K562 (cell line): Measurements from ENCODE around the gene IL17F. TPM values are rescaled to one million over a fixed set of nuclear protein-coding genes. Genes with fewer than 3 reads are reported as not detected.

Source experiments
- ARHGAP35 ChIP-seq: fragments of 450-650 bp; IDR thresholded peaks from 2 replicates; pipeline ENCODE4 v1.6.1; 2018; ENCODE audit not compliant: partially characterized antibody
- ARID1B ChIP-seq: fragments of 450-650 bp; IDR thresholded peaks from 2 replicates; pipeline ENCODE4 v1.6.1; 2016; ENCODE audit warnings: antibody characterized with exemption, mild to moderate bottlenecking, inconsistent platforms
- BHLHE40 ChIP-seq: IDR thresholded peaks from 2 replicates; pipeline ENCODE4 v1.6.1; 2011; ENCODE audit warnings: low read length, improper control_type of control experiment
- CBX5 ChIP-seq: IDR thresholded peaks from 2 replicates; pipeline ENCODE4 v1.6.1; 2014; ENCODE audit warnings: low read depth, borderline replicate concordance
- CC2D1A ChIP-seq: fragments of 450-650 bp; IDR thresholded peaks from 2 replicates; pipeline ENCODE4 v1.6.1; 2017; ENCODE audit warnings: mild to moderate bottlenecking
- CTBP1 ChIP-seq: fragments of 450-650 bp; IDR thresholded peaks from 2 replicates; pipeline ENCODE4 v1.6.1; 2016; ENCODE audit warnings: borderline replicate concordance
- DDX20 ChIP-seq: fragments of 450-650 bp; IDR thresholded peaks from 2 replicates; pipeline ENCODE4 v1.6.1; 2016; ENCODE audit warnings: missing genetic modification characterization, low read depth, mild to moderate bottlenecking, missing compliant biosample characterization, moderate library complexity
- E2F1 ChIP-seq: sonication (generic); formaldehyde crosslinking; IDR thresholded peaks from 2 replicates; pipeline ENCODE4 v1.8.1; 2023; ENCODE audit warnings: mild to moderate bottlenecking, missing genetic modification reagents, moderate library complexity
- E4F1 ChIP-seq: fragments of 250-450 bp; sonication (Bioruptor Pico); IDR thresholded peaks from 2 replicates; pipeline ENCODE4 v1.5.0; 2021; ENCODE audit warnings: mild to moderate bottlenecking, borderline replicate concordance
- FOXM1 ChIP-seq, 2 experiments: fragments of 450-650 bp in 1 of 2; sonication (generic) in 1 of 2; formaldehyde crosslinking in 1 of 2; IDR thresholded peaks; 2 replicates each; pipeline versions ENCODE4 v1.6.1 to v1.9.0; 2017 to 2022; ENCODE audit warnings: low read depth in 2 of 2, mild to moderate bottlenecking in 2 of 2, missing genetic modification reagents in 1 of 2, moderate library complexity in 1 of 2
- FOXP1 ChIP-seq: sonication (generic); formaldehyde crosslinking; IDR thresholded peaks from 2 replicates; pipeline ENCODE4 v1.8.0; 2022; ENCODE audit warnings: mild to moderate bottlenecking, missing genetic modification reagents
- GMEB1 ChIP-seq: fragments of 250-450 bp; sonication (Bioruptor Pico); IDR thresholded peaks from 2 replicates; pipeline ENCODE4 v1.4.0; 2020; ENCODE audit warnings: mild to moderate bottlenecking
- RB1 ChIP-seq: fragments of 450-650 bp; IDR thresholded peaks from 2 replicates; pipeline ENCODE4 v1.6.1; 2017; ENCODE audit warnings: low read depth, mild to moderate bottlenecking
- RBM14 ChIP-seq: fragments of 200-400 bp; formaldehyde crosslinking; IDR thresholded peaks from 2 replicates; pipeline ENCODE4 v1.6.1; 2018; ENCODE audit warnings: low read depth, mild to moderate bottlenecking, low read length, moderate library complexity, borderline replicate concordance; ENCODE audit not compliant: insufficient read depth
- SMAD1 ChIP-seq: fragments of 150-350 bp; IDR thresholded peaks from 2 replicates; pipeline ENCODE4 v1.6.1; 2014; ENCODE audit warnings: low read length, low read depth; ENCODE audit not compliant: partially characterized antibody
- STAT5B ChIP-seq: fragments of 250-450 bp; sonication (Bioruptor Pico); IDR thresholded peaks from 2 replicates; pipeline ENCODE4 v1.8.0; 2021; ENCODE audit warnings: mild to moderate bottlenecking, inconsistent platforms
- WHSC1 ChIP-seq: IDR thresholded peaks from one replicate; pipeline ENCODE4 v1.6.1; 2012; ENCODE audit warnings: low read length, control low read depth, inconsistent platforms
- ZNF408 ChIP-seq: fragments of 250-450 bp; sonication (Bioruptor Pico); IDR thresholded peaks from 2 replicates; pipeline ENCODE4 v1.4.0; 2020; ENCODE audit warnings: low read depth, mild to moderate bottlenecking, moderate library complexity
- polyA plus RNA-seq, 8 experiments: library from polyadenylated mRNA; depleted of rRNA in 4 of 8; stranded (reverse) in 5 of 8; unstranded in 3 of 8; fragments of >200 nt; fragmentation: Nextera tagmentation in 2 of 8; fragmentation: Illumina TruSeq in 1 of 8; extraction: Ambion mirVana in 2 of 8; extraction: Trizol in 1 of 8; gene quantifications; 2 replicates each; pipeline versions ENCODE4 v1.2.1 to v1.2.3, GENCODE V29; 2011 to 2014; ENCODE audit warnings: inconsistent platforms in 1 of 8, missing spikeins in 1 of 8
- total RNA-seq, 7 experiments: library from RNA; depleted of rRNA in 6 of 7; stranded (reverse); fragments of >200 nt in 6 of 7; fragmentation: Illumina TruSeq in 2 of 7; extraction: Trizol in 2 of 7; gene quantifications; 2 replicates each; pipeline versions ENCODE4 v1.2.1 to v1.2.3, GENCODE V29; 2011 to 2021; ENCODE audit warnings: low replicate concordance in 1 of 7
- TF ChIP-seq, protein P1 (sequence below): fragments of 450-650 bp; formaldehyde crosslinking; IDR thresholded peaks from 2 replicates; pipeline ENCODE4 v1.4.0; 2020; ENCODE audit warnings: mild to moderate bottlenecking, moderate library complexity
- TF ChIP-seq, protein P2 (sequence below): sonication (generic); formaldehyde crosslinking; IDR thresholded peaks from 2 replicates; pipeline ENCODE4 v1.8.0; 2022; ENCODE audit warnings: mild to moderate bottlenecking, missing genetic modification reagents

The IL17F gene
- total and polyA plus RNA-seq, 9 of the 15 experiments (the other 6 are each of a cell fraction or from before 2014, with no cell fraction given), result not detected

GRCh38 chr6:52284460-52285176 is 40.3 kb upstream of the IL17F start, which contains the start of gene MCM3 (continued):
- TF ChIP-seq, protein P1, sequence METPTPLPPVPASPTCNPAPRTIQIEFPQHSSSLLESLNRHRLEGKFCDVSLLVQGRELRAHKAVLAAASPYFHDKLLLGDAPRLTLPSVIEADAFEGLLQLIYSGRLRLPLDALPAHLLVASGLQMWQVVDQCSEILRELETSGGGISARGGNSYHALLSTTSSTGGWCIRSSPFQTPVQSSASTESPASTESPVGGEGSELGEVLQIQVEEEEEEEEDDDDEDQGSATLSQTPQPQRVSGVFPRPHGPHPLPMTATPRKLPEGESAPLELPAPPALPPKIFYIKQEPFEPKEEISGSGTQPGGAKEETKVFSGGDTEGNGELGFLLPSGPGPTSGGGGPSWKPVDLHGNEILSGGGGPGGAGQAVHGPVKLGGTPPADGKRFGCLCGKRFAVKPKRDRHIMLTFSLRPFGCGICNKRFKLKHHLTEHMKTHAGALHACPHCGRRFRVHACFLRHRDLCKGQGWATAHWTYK (CRISPR knock-in tag), result no peak
- TF ChIP-seq CC2D1A (no peak; the same call in 1 of the 2 replicates), STAT5B (no peak), CTBP1 (peak; percentile 62; the same call in 1 of the 2 replicates), E2F1 (peak; percentile 100), BHLHE40 (peak; percentile 7; the same call in 1 of the 2 replicates), FOXM1 (IDR thresholded peaks at IDR 0.05; ENCODE audit: low read depth) (peak; percentile 21; the same call in 1 of the 2 replicates), FOXM1 (CRISPR knock-in tag; IDR thresholded peaks at IDR 0.05; ENCODE audit: low read depth) (0 out of 2 replicates have a peak, but pooled peaks have one; percentile 29), FOXP1 (peak; percentile 56; the same call in 1 of the 2 replicates), ARID1B (no peak), WHSC1 (no peak), RB1 (peak; percentile 95), CBX5 (no peak), ZNF408 (CRISPR knock-in tag) (no peak), DDX20 (no peak), RBM14 (no peak), GMEB1 (CRISPR knock-in tag) (peak; percentile 62; the same call in 1 of the 2 replicates), SMAD1 (peak; percentile 67), E4F1 (CRISPR knock-in tag) (no peak), ARHGAP35 (no peak)
- TF ChIP-seq, protein P2, sequence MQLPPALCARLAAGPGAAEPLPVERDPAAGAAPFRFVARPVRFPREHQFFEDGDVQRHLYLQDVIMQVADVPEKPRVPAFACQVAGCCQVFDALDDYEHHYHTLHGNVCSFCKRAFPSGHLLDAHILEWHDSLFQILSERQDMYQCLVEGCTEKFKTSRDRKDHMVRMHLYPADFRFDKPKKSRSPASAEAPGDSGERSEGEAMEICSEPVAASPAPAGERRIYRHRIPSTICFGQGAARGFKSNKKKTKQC (CRISPR knock-in tag), result peak; percentile 96
